ENCODE results near the gene CEP170.

CEP170 gene

DNA sequence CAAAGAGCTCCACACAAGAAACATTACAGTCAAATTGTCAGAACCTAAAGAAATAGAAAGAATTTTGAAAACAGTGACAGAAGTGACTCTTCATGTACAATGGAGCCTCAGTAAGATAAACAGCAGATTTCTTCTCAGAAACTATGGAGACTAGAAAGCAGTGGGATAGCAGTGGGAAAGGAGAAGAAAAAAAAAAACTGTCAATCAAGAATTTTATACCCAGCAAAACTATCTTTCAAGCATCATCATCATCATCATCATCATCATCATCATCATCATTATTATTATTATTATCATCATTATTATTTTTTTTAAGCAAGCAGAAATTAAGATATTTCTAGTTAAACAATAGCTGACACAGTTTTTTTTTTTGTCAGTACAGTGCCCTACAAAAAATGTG lies 24.2 kb downstream of the CEP170 start (continued):
- TF ChIP-seq, protein P1, sequence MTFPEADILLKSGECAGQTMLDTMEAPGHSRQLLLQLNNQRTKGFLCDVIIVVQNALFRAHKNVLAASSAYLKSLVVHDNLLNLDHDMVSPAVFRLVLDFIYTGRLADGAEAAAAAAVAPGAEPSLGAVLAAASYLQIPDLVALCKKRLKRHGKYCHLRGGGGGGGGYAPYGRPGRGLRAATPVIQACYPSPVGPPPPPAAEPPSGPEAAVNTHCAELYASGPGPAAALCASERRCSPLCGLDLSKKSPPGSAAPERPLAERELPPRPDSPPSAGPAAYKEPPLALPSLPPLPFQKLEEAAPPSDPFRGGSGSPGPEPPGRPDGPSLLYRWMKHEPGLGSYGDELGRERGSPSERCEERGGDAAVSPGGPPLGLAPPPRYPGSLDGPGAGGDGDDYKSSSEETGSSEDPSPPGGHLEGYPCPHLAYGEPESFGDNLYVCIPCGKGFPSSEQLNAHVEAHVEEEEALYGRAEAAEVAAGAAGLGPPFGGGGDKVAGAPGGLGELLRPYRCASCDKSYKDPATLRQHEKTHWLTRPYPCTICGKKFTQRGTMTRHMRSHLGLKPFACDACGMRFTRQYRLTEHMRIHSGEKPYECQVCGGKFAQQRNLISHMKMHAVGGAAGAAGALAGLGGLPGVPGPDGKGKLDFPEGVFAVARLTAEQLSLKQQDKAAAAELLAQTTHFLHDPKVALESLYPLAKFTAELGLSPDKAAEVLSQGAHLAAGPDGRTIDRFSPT (tag by site-specific recombination; IDR thresholded peaks at IDR 0.05), result no peak
- TF ChIP-seq, protein P2, sequence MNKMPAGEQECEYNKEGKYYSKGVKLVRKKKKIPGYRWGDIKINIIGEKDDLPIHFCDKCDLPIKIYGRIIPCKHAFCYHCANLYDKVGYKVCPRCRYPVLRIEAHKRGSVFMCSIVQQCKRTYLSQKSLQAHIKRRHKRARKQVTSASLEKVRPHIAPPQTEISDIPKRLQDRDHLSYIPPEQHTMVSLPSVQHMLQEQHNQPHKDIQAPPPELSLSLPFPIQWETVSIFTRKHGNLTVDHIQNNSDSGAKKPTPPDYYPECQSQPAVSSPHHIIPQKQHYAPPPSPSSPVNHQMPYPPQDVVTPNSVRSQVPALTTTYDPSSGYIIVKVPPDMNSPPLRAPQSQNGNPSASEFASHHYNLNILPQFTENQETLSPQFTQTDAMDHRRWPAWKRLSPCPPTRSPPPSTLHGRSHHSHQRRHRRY (tag by site-specific recombination; IDR thresholded peaks at IDR 0.05), result no peak
- TF ChIP-seq REPIN1 (tag by site-specific recombination; IDR thresholded peaks at IDR 0.05; ENCODE audit: low read depth), result peak; percentile 67
- no peak for TF ChIP-seq ZNF514 (tag by site-specific recombination; IDR thresholded peaks at IDR 0.05)
- no peak for TF ChIP-seq SALL2 (tag by site-specific recombination; IDR thresholded peaks at IDR 0.05; ENCODE audit: borderline replicate concordance)
- no peak for TF ChIP-seq ZNF10 (tag by site-specific recombination; IDR thresholded peaks at IDR 0.05)
- no peak for TF ChIP-seq IKZF3 (tag by site-specific recombination; IDR thresholded peaks at IDR 0.05)
- no peak for TF ChIP-seq ZNF843 (tag by site-specific recombination; IDR thresholded peaks at IDR 0.05)
- no peak for TF ChIP-seq HOXC10 (CRISPR knock-in tag; IDR thresholded peaks at IDR 0.05)
- TF ChIP-seq, protein P3, sequence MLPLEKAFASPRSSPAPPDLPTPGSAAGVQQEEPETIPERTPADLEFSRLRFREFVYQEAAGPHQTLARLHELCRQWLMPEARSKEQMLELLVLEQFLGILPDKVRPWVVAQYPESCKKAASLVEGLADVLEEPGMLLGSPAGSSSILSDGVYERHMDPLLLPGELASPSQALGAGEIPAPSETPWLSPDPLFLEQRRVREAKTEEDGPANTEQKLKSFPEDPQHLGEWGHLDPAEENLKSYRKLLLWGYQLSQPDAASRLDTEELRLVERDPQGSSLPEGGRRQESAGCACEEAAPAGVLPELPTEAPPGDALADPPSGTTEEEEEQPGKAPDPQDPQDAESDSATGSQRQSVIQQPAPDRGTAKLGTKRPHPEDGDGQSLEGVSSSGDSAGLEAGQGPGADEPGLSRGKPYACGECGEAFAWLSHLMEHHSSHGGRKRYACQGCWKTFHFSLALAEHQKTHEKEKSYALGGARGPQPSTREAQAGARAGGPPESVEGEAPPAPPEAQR (tag by site-specific recombination; IDR thresholded peaks at IDR 0.05), result no peak
- TF ChIP-seq ZNF660 (tag by site-specific recombination; IDR thresholded peaks at IDR 0.05), result no peak
- TF ChIP-seq ZBTB7A (tag by site-specific recombination; IDR thresholded peaks at IDR 0.05; ENCODE audit: low read depth), result no peak
- no peak for TF ChIP-seq ZNF449 (tag by site-specific recombination; IDR thresholded peaks at IDR 0.05)
- no peak for TF ChIP-seq HOXD13 (CRISPR knock-in tag; IDR thresholded peaks at IDR 0.05; ENCODE audit: borderline replicate concordance)
- no peak for TF ChIP-seq ZNF239 (tag by site-specific recombination; IDR thresholded peaks at IDR 0.05)
- peak; percentile 46; the same call in 1 of the 2 replicates for TF ChIP-seq KLF16 (tag by site-specific recombination; IDR thresholded peaks at IDR 0.05)
- no peak for TF ChIP-seq ZNF26 (tag by site-specific recombination; IDR thresholded peaks at IDR 0.05)
- TF ChIP-seq HOXA7 (CRISPR knock-in tag; IDR thresholded peaks at IDR 0.05; ENCODE audit: borderline replicate concordance), result no peak
- TF ChIP-seq ZSCAN16 (tag by site-specific recombination; IDR thresholded peaks at IDR 0.05), result no peak
- no peak for TF ChIP-seq ZNF600 (tag by site-specific recombination; IDR thresholded peaks at IDR 0.05)
- no peak for TF ChIP-seq ZBTB1 (tag by site-specific recombination; IDR thresholded peaks at IDR 0.05)
- peak; percentile 88 for TF ChIP-seq ZNF610 (tag by site-specific recombination; IDR thresholded peaks at IDR 0.05; ENCODE audit: borderline replicate concordance)
- TF ChIP-seq TRIM28 (IDR thresholded peaks at IDR 0.05; ENCODE audit: borderline replicate concordance, low read length), result no peak
- TF ChIP-seq ZNF558 (tag by site-specific recombination; IDR thresholded peaks at IDR 0.05), result peak; percentile 97
- TF ChIP-seq ZNF580 (tag by site-specific recombination; IDR thresholded peaks at IDR 0.05), result peak; percentile 51; the same call in 1 of the 2 replicates
- no peak for TF ChIP-seq ZNF18 (tag by site-specific recombination; IDR thresholded peaks at IDR 0.05)
- no peak for TF ChIP-seq ZFP69B (tag by site-specific recombination; IDR thresholded peaks at IDR 0.05)
- TF ChIP-seq ZNF426 (tag by site-specific recombination; IDR thresholded peaks at IDR 0.05), result no peak
- no peak for TF ChIP-seq ZNF48 (tag by site-specific recombination; IDR thresholded peaks at IDR 0.05)
- TF ChIP-seq ZFHX2 (tag by site-specific recombination; conservative IDR thresholded peaks at IDR 0.05), result no peak
- no peak for TF ChIP-seq ZNF223 (tag by site-specific recombination; IDR thresholded peaks at IDR 0.05)
- TF ChIP-seq ZSCAN30 (tag by site-specific recombination; IDR thresholded peaks at IDR 0.05), result no peak
